Endodermal cell (in vitro differentiated cells): ENCODE results near the gene SH3PXD2B. TPM values are rescaled to one million over a fixed set of nuclear protein-coding genes. Genes with fewer than 3 reads are reported as not detected.

Experiments used
- DNase-seq: peaks from one replicate; pipeline ENCODE4 v3.0.0-alpha.2; 2017
- H3K27ac ChIP-seq: 2 replicates; pipeline ENCODE4 v1.5.1; 2013; ENCODE audit warnings: mild to moderate bottlenecking, low read depth, low read length, moderate library complexity
- H3K27me3 ChIP-seq: 2 replicates; pipeline ENCODE4 v1.6.1; 2013; ENCODE audit warnings: mild to moderate bottlenecking, low read length, moderate library complexity; ENCODE audit not compliant: insufficient read depth, control insufficient read depth, poor library complexity, severe bottlenecking
- H3K36me3 ChIP-seq: 2 replicates; pipeline ENCODE4 v1.7.0; 2013; ENCODE audit warnings: mild to moderate bottlenecking, low read length, moderate library complexity; ENCODE audit not compliant: control insufficient read depth, insufficient read depth
- H3K4me1 ChIP-seq: one replicate; pipeline ENCODE4 v1.7.0; 2013; ENCODE audit warnings: low read length; ENCODE audit not compliant: control insufficient read depth, insufficient read depth
- H3K4me3 ChIP-seq: 2 replicates; pipeline ENCODE4 v1.5.1; 2013; ENCODE audit warnings: mild to moderate bottlenecking, low read length, moderate library complexity
- H3K9ac ChIP-seq: 2 replicates; pipeline ENCODE4 v1.6.1; 2013; ENCODE audit warnings: mild to moderate bottlenecking, low read length, moderate library complexity; ENCODE audit not compliant: poor library complexity, severe bottlenecking; ENCODE audit errors: extremely low read depth
- H3K9me3 ChIP-seq: 2 replicates; pipeline ENCODE4 v1.6.1; 2013; ENCODE audit warnings: mild to moderate bottlenecking, low read length, moderate library complexity; ENCODE audit not compliant: control insufficient read depth
- H3K27ac Mint-ChIP-seq: 2 replicates; pipeline ENCODE4 v1.8.0; 2020; ENCODE audit warnings: mixed read lengths
- H3K27me3 Mint-ChIP-seq: 2 replicates; pipeline ENCODE4 v1.8.0; 2021; ENCODE audit warnings: mild to moderate bottlenecking, mixed read lengths; ENCODE audit not compliant: insufficient read depth
- H3K36me3 Mint-ChIP-seq: 2 replicates; pipeline ENCODE4 v1.8.0; 2020; ENCODE audit warnings: low read depth, mixed read lengths
- H3K4me1 Mint-ChIP-seq: 2 replicates; pipeline ENCODE4 v1.8.0; 2020; ENCODE audit warnings: mixed read lengths
- H3K4me3 Mint-ChIP-seq: 2 replicates; pipeline ENCODE4 v1.8.0; 2020; ENCODE audit warnings: mild to moderate bottlenecking, moderate library complexity, mixed read lengths
- H3K9me3 Mint-ChIP-seq: 2 replicates; pipeline ENCODE4 v1.8.0; 2020; ENCODE audit warnings: mild to moderate bottlenecking, mixed read lengths
- WGBS, 2 experiments: methylation state at CpG; one replicate each; pipeline versions ENCODE4 v1.1.5 to v1.1.7; 2013; ENCODE audit warnings: missing lambda C conversion rate in 2 of 2, mixed read lengths in 1 of 2; ENCODE audit not compliant: insufficient coverage in 1 of 2, insufficient read length in 1 of 2; 5-methylcytosine and 5-hydroxymethylcytosine counted together
- total RNA-seq, 2 donors: library from RNA; stranded (reverse); fragmentation: NEBNext Ultra II Directional in 1 of 2; extraction: Animal tissue kit (Norgen Biotek cat#: 25700) in 1 of 2; gene quantifications; 2 replicates in 1 of 2; 3 replicates in 1 of 2; pipeline ENCODE4 v1.2.1, GENCODE V29; 2021
- TF ChIP-seq, protein P1 (sequence below): fragments of 200-600 bp; sonication (generic); conservative IDR thresholded peaks from 2 replicates; pipeline ENCODE4 v1.5.0; 2021; ENCODE audit warnings: antibody characterized with exemption, mild to moderate bottlenecking

SH3PXD2B gene
- total RNA-seq, 2 donors from 2014 or later: 62.2 to 74.9 TPM

DNA sequence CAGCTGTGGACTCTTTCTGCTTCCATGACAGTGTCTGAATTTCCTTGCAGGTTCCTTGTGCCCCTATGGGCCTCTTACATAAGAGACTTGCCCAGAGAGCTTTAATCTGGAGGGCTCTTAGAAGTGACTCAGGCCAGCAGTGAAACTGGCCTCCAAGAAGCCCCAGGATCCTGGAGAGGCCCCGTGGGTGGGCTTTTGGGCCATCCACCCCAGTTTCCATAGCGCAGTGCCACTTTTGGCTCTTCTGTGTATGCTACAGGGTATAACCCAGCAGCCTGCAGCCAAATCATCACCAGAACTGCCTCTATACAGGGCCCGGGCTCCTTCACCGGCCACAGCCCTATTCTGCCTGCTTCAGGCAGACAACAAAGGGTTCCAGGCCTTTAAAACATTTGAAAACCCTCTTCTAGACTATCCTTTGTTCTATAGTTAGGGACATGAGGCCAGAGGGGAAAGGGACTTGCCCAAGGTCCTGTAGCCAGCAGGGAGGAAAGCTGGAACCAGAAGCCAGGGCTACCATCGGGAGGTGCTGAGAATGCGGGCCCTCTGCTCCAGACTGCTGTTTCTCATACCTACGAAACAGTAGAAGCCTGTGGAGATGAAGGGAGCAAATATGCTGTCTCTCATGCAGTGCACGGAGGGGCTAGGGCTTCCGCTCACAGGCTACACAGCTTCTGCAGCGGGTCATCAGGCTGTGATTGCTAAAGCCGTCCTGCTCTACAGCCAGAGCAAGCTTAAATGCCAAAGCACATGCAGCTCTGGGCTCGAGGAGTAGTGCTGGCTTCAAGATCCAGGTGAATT is 18.0 kb downstream of the SH3PXD2B start:
- H3K27ac Mint-ChIP-seq: no peak overlapping the region
- 95 to 96% methylated on average over 6 to 12 of the region's 12 CpGs for WGBS, 2 experiments
- Histone ChIP-seq H3K36me3 (peaks cover 22% of the 10 kb centered on the region), H3K9ac (no peak overlapping the region), H3K27ac (no peak overlapping the region), H3K9me3 (no peaks in the 10 kb centered on the region), H3K4me1 (peaks cover 9% of the 10 kb centered on the region), H3K27me3 (no peaks in the 10 kb centered on the region), H3K4me3 (no peak overlapping the region)
- no peak overlapping the region for H3K4me3 Mint-ChIP-seq
- no peak for DNase-seq
- TF ChIP-seq, protein P1, sequence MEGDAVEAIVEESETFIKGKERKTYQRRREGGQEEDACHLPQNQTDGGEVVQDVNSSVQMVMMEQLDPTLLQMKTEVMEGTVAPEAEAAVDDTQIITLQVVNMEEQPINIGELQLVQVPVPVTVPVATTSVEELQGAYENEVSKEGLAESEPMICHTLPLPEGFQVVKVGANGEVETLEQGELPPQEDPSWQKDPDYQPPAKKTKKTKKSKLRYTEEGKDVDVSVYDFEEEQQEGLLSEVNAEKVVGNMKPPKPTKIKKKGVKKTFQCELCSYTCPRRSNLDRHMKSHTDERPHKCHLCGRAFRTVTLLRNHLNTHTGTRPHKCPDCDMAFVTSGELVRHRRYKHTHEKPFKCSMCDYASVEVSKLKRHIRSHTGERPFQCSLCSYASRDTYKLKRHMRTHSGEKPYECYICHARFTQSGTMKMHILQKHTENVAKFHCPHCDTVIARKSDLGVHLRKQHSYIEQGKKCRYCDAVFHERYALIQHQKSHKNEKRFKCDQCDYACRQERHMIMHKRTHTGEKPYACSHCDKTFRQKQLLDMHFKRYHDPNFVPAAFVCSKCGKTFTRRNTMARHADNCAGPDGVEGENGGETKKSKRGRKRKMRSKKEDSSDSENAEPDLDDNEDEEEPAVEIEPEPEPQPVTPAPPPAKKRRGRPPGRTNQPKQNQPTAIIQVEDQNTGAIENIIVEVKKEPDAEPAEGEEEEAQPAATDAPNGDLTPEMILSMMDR: no peak
- peaks cover 18% of the 10 kb centered on the region for H3K36me3 Mint-ChIP-seq
- H3K9me3 Mint-ChIP-seq: no peaks in the 10 kb centered on the region
- H3K4me1 Mint-ChIP-seq: peaks cover 5% of the 10 kb centered on the region
- H3K27me3 Mint-ChIP-seq: no peaks in the 10 kb centered on the region

DNA sequence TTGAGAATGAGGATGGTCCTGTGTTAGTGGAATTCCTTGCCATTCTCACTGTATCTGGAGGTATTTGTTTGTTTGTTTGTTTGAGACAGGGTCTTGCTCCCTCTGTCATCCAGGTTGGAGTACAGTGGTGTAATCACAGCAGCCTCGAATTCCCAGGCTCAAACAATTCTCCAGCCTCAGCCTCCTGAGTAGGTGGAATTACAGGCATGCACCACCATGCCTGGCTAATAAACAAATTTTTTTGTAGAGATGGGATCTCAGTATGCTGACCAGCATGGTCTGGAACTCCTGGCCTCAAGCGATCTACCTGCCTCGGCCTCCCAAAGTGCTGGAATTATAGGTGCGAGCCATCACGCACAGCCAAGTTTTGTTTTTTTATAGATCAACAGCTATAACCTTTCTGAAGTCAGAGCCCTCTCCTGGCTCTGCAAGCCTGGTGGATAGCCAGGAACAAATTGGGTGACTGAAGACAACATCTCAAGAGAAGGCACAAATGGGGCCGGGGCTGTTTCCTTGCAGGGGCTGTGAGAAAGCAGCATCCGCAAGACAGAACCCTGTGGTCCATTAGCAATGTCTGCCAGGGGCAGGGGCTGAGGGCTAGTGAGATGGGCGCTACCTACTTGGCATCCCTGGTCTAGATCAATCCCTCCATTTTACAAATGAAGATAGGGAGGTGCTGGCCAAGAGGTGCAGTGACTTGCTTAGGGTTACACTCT is 18.8 kb downstream of the SH3PXD2B start:
- Histone ChIP-seq H3K4me3 (no peak overlapping the region), H3K27ac (no peak overlapping the region), H3K9me3 (no peaks in the 10 kb centered on the region), H3K27me3 (no peaks in the 10 kb centered on the region), H3K36me3 (peaks cover 22% of the 10 kb centered on the region), H3K4me1 (peaks cover 9% of the 10 kb centered on the region), H3K9ac (no peak overlapping the region)
- no peaks in the 10 kb centered on the region for H3K9me3 Mint-ChIP-seq
- no peak for DNase-seq
- no peaks in the 10 kb centered on the region for H3K27me3 Mint-ChIP-seq
- WGBS, 2 experiments: 83 to 87% methylated on average over 5 to 8 of the region's 8 CpGs
- TF ChIP-seq, protein P1: no peak
- no peak overlapping the region for H3K27ac Mint-ChIP-seq
- peaks cover 5% of the 10 kb centered on the region for H3K4me1 Mint-ChIP-seq
- H3K4me3 Mint-ChIP-seq: no peak overlapping the region
- peaks cover 21% of the 10 kb centered on the region for H3K36me3 Mint-ChIP-seq

- Histone ChIP-seq H3K4me3 (no peak overlapping the region), H3K4me1 (peaks cover 9% of the 10 kb centered on the region), H3K9ac (no peak overlapping the region), H3K27me3 (no peaks in the 10 kb centered on the region), H3K36me3 (peaks cover 28% of the 10 kb centered on the region), H3K27ac (no peak overlapping the region), H3K9me3 (no peaks in the 10 kb centered on the region)
- H3K27ac Mint-ChIP-seq: no peak overlapping the region
- peaks cover 5% of the 10 kb centered on the region for H3K4me1 Mint-ChIP-seq
- WGBS, 2 experiments: 80 to 87% methylated on average over 7 of the region's 7 CpGs
- TF ChIP-seq, protein P1: no peak
- peaks cover 21% of the 10 kb centered on the region for H3K36me3 Mint-ChIP-seq
- H3K27me3 Mint-ChIP-seq: no peaks in the 10 kb centered on the region
- no peaks in the 10 kb centered on the region for H3K9me3 Mint-ChIP-seq
- no peak overlapping the region for H3K4me3 Mint-ChIP-seq
- DNase-seq: no peak
Measured at GRCh38 chr5:172434251-172434650, 20.1 kb downstream of the SH3PXD2B start.
